Endothelial cell of umbilical vein (primary cell): ENCODE data around the gene ATP1B2.

Experiments
- FOS ChIP-seq: IDR thresholded peaks from 2 replicates; pipeline ENCODE4 v1.6.1; 2011; ENCODE audit warnings: mild to moderate bottlenecking, low read length, moderate library complexity, borderline replicate concordance; ENCODE audit not compliant: insufficient read depth
- POLR2A ChIP-seq: IDR thresholded peaks from 2 replicates; pipeline ENCODE4 v1.6.1; 2012; ENCODE audit warnings: low read depth, mild to moderate bottlenecking, control low read depth, low read length
- TF ChIP-seq, protein P1 (sequence below), 2 donors: IDR thresholded peaks; 1 replicate in 1 of 2; 2 replicates in 1 of 2; pipeline ENCODE4 v1.5.1; 2011; ENCODE audit warnings: low read length in 2 of 2, mild to moderate bottlenecking in 2 of 2, moderate library complexity in 2 of 2, control low read depth in 1 of 2, inconsistent platforms in 1 of 2, low read depth in 1 of 2; ENCODE audit not compliant: insufficient read depth in 1 of 2; ENCODE audit errors: extremely low read depth in 1 of 2

DNA sequence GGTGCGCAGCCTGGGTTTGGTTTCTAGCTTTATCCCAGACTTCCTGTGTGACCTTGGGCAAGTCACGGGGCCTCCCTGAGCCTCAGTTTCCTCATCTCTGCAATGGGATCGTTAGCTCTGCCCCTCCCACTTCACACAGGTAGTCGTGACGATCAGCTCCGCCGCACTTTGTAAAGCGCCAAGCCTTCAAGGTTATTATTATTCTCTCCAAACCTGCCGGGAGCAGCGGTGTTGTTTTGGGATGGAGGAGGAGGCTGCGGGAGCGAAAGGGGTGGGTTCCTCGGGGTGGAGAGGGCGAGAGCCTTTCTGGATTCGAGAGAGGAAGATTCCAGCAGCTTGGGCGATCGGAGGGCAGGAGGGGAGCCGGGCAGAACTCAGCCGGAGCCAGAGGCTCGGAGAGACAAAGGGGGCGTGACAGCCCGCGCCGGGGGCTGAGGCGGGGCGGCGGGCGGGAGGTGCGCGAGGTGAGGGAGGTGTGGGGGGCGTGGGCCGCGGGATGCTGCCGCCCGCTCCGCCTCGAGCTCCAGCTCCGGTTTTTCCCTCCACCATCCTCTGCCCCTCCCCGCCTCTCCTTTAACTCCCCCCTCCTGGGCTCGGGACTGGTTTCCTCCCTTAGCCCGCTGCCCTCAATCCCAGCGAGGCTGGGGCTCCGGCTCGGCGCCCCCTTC is 54.0 kb downstream of the ATP1B2 start, which contains the start of gene EFNB3:
- TF ChIP-seq, protein P1, sequence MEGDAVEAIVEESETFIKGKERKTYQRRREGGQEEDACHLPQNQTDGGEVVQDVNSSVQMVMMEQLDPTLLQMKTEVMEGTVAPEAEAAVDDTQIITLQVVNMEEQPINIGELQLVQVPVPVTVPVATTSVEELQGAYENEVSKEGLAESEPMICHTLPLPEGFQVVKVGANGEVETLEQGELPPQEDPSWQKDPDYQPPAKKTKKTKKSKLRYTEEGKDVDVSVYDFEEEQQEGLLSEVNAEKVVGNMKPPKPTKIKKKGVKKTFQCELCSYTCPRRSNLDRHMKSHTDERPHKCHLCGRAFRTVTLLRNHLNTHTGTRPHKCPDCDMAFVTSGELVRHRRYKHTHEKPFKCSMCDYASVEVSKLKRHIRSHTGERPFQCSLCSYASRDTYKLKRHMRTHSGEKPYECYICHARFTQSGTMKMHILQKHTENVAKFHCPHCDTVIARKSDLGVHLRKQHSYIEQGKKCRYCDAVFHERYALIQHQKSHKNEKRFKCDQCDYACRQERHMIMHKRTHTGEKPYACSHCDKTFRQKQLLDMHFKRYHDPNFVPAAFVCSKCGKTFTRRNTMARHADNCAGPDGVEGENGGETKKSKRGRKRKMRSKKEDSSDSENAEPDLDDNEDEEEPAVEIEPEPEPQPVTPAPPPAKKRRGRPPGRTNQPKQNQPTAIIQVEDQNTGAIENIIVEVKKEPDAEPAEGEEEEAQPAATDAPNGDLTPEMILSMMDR (IDR thresholded peaks at IDR 0.05; ENCODE audit: extremely low read depth in 1 of 2, insufficient read depth in 1 of 2, low read depth in 1 of 2, low read length in 2 of 2) = no peak
- TF ChIP-seq POLR2A (no peak), FOS (no peak)
